Measurements from ENCODE around the gene PLD1.

GRCh38 chr3:171792531-171792930 lies 17.8 kb downstream of the PLD1 start:
- TF ChIP-seq EZH2 (IDR thresholded peaks at IDR 0.05; ENCODE audit: borderline replicate concordance, control insufficient read depth, low read depth, low read length), result no peak
- TF ChIP-seq CTCF (IDR thresholded peaks at IDR 0.05 in 2 of 3, conservative IDR thresholded peaks at IDR 0.05 in 1 of 3; ENCODE audit: control insufficient read depth in 2 of 3, extremely low read depth in 1 of 3, insufficient read depth in 1 of 3, low read depth in 3 of 3, low read length in 3 of 3), result no peak
- no peak for TF ChIP-seq POLR2A (IDR thresholded peaks at IDR 0.05; ENCODE audit: low read depth, low read length)
- TF ChIP-seq POU2F2 (IDR thresholded peaks at IDR 0.05; ENCODE audit: borderline replicate concordance, low read depth, low read length), result no peak

All from GM12878 (cell line).